Measurements from ENCODE around the gene NAA16. TPM values are rescaled to one million over a fixed set of nuclear protein-coding genes. Genes with fewer than 3 reads are reported as not detected.

NAA16 gene
- total RNA-seq, 1 experiment from 2014 or later, result 27.0 TPM

GRCh38 chr13:41407380-41407779 is 96.3 kb downstream of the NAA16 start:
- no peak for DNase-seq
- intact Hi-C loops (cut with micrococcal nuclease; ENCODE audit: unreplicated experiment), result no loop called here
- Mint-ChIP-seq H3K9me3 (ENCODE audit: low read depth, unreplicated experiment) (no peaks in the 10 kb centered on the region), H3K4me1 (ENCODE audit: low read depth, unreplicated experiment) (no peaks in the 10 kb centered on the region), H3K36me3 (ENCODE audit: insufficient read depth, unreplicated experiment) (no peaks in the 10 kb centered on the region), H3K27me3 (ENCODE audit: unreplicated experiment) (no peaks in the 10 kb centered on the region), H3K4me3 (ENCODE audit: low read depth, unreplicated experiment) (no peak overlapping the region), H3K27ac (ENCODE audit: unreplicated experiment) (no peak overlapping the region)
- CTCF ChIA-PET, result no interaction called here
- no peak for TF ChIP-seq CTCF (IDR thresholded peaks at IDR 0.05; ENCODE audit: unreplicated experiment)
- no TSS peak for BruUV-seq (replicated peaks)

GRCh38 chr13:41408121-41408520 is 97.1 kb downstream of the NAA16 start:
- H3K27ac Mint-ChIP-seq (ENCODE audit: unreplicated experiment), result no peak overlapping the region
- H3K36me3 Mint-ChIP-seq (ENCODE audit: insufficient read depth, unreplicated experiment), result no peaks in the 10 kb centered on the region

GRCh38 chr13:41408746-41409145 is 97.7 kb downstream of the NAA16 start:
- Mint-ChIP-seq H3K4me1 (ENCODE audit: low read depth, unreplicated experiment) (no peaks in the 10 kb centered on the region), H3K27ac (ENCODE audit: unreplicated experiment) (no peak overlapping the region), H3K4me3 (ENCODE audit: low read depth, unreplicated experiment) (no peak overlapping the region), H3K9me3 (ENCODE audit: low read depth, unreplicated experiment) (no peaks in the 10 kb centered on the region), H3K36me3 (ENCODE audit: insufficient read depth, unreplicated experiment) (no peaks in the 10 kb centered on the region), H3K27me3 (ENCODE audit: unreplicated experiment) (no peaks in the 10 kb centered on the region)
- intact Hi-C loops (cut with micrococcal nuclease; ENCODE audit: unreplicated experiment), result no loop called here
- CTCF ChIA-PET, result no interaction called here
- DNase-seq, result no peak
- TF ChIP-seq CTCF (IDR thresholded peaks at IDR 0.05; ENCODE audit: unreplicated experiment), result no peak
- no TSS peak for BruUV-seq (replicated peaks)

More at GRCh38 chr13:41408121-41408520, 97.1 kb downstream of the NAA16 start:
- CTCF ChIA-PET, result no interaction called here
- no peak for TF ChIP-seq CTCF (IDR thresholded peaks at IDR 0.05; ENCODE audit: unreplicated experiment)
- BruUV-seq (replicated peaks), result no TSS peak
- intact Hi-C loops (cut with micrococcal nuclease; ENCODE audit: unreplicated experiment), result no loop called here
- no peak for DNase-seq
- Mint-ChIP-seq H3K4me1 (ENCODE audit: low read depth, unreplicated experiment) (no peaks in the 10 kb centered on the region), H3K27me3 (ENCODE audit: unreplicated experiment) (no peaks in the 10 kb centered on the region), H3K4me3 (ENCODE audit: low read depth, unreplicated experiment) (no peak overlapping the region), H3K9me3 (ENCODE audit: low read depth, unreplicated experiment) (no peaks in the 10 kb centered on the region)

- Mint-ChIP-seq H3K27me3 (ENCODE audit: unreplicated experiment) (no peaks in the 10 kb centered on the region), H3K27ac (ENCODE audit: unreplicated experiment) (no peak overlapping the region), H3K36me3 (ENCODE audit: insufficient read depth, unreplicated experiment) (no peaks in the 10 kb centered on the region), H3K9me3 (ENCODE audit: low read depth, unreplicated experiment) (no peaks in the 10 kb centered on the region), H3K4me1 (ENCODE audit: low read depth, unreplicated experiment) (no peaks in the 10 kb centered on the region), H3K4me3 (ENCODE audit: low read depth, unreplicated experiment) (no peak overlapping the region)
- CTCF ChIA-PET, result no interaction called here
- no peak for DNase-seq
- no peak for TF ChIP-seq CTCF (IDR thresholded peaks at IDR 0.05; ENCODE audit: unreplicated experiment)
- intact Hi-C loops (cut with micrococcal nuclease; ENCODE audit: unreplicated experiment), result no loop called here
- no TSS peak for BruUV-seq (replicated peaks)
These were observed 98.5 kb downstream of the NAA16 start for GRCh38 chr13:41409611-41410010.

Data from Calu3 (cell line).